ENCODE data around the gene PITPNM3. TPM values are rescaled to one million over a fixed set of nuclear protein-coding genes. Genes with fewer than 3 reads are reported as not detected.

Gene PITPNM3
- polyA plus RNA-seq, 1 donor from 2014 or later, result 3.0 TPM

DNA sequence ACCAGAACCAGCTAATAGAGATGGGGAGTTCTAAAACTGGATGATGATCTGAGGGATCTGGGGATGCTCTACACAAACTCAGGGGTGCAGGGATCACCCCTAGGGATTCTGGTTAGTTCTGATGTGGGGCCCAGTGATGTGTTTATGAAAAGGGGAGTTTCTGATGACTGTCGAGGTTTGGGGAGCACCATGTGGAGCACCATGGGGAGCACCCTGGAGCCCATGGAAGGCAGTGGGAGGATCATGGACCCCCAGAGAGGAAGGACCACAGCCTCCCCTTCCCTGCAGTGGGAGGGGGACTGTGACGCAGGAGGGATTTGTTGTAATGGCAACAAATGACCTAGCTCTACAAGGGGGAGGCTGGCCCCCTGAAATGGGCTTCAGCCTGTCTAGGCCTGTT is 93.7 kb downstream of the PITPNM3 start:
- no peaks in the 10 kb centered on the region for H3F3A ChIP-seq (ENCODE audit: insufficient read depth, low read length, poor library complexity, severe bottlenecking)
- H3K27ac ChIP-seq (ENCODE audit: low read length), result no peak overlapping the region
- TF ChIP-seq EP300 (conservative IDR thresholded peaks at IDR 0.05; ENCODE audit: poor library complexity, severe bottlenecking) (no peak), MXI1 (conservative IDR thresholded peaks at IDR 0.05; ENCODE audit: poor library complexity, severe bottlenecking) (no peak), EZH2 (IDR thresholded peaks at IDR 0.05; ENCODE audit: borderline replicate concordance, insufficient read depth, low read length, poor library complexity, severe bottlenecking) (no peak), CTCF (IDR thresholded peaks at IDR 0.05; ENCODE audit: poor library complexity, severe bottlenecking) (no peak), POLR2AphosphoS5 (IDR thresholded peaks at IDR 0.05) (no peak), TAF1 (IDR thresholded peaks at IDR 0.05; ENCODE audit: low read depth) (no peak), SMC3 (conservative IDR thresholded peaks at IDR 0.05; ENCODE audit: poor library complexity) (no peak), RAD21 (conservative IDR thresholded peaks at IDR 0.05) (no peak)
- TF ChIP-seq, protein P1, sequence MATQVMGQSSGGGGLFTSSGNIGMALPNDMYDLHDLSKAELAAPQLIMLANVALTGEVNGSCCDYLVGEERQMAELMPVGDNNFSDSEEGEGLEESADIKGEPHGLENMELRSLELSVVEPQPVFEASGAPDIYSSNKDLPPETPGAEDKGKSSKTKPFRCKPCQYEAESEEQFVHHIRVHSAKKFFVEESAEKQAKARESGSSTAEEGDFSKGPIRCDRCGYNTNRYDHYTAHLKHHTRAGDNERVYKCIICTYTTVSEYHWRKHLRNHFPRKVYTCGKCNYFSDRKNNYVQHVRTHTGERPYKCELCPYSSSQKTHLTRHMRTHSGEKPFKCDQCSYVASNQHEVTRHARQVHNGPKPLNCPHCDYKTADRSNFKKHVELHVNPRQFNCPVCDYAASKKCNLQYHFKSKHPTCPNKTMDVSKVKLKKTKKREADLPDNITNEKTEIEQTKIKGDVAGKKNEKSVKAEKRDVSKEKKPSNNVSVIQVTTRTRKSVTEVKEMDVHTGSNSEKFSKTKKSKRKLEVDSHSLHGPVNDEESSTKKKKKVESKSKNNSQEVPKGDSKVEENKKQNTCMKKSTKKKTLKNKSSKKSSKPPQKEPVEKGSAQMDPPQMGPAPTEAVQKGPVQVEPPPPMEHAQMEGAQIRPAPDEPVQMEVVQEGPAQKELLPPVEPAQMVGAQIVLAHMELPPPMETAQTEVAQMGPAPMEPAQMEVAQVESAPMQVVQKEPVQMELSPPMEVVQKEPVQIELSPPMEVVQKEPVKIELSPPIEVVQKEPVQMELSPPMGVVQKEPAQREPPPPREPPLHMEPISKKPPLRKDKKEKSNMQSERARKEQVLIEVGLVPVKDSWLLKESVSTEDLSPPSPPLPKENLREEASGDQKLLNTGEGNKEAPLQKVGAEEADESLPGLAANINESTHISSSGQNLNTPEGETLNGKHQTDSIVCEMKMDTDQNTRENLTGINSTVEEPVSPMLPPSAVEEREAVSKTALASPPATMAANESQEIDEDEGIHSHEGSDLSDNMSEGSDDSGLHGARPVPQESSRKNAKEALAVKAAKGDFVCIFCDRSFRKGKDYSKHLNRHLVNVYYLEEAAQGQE (IDR thresholded peaks at IDR 0.05; ENCODE audit: borderline replicate concordance), result no peak
- H3K27me3 ChIP-seq (ENCODE audit: insufficient read depth, low read depth, low read length), result no peaks in the 10 kb centered on the region
- H3K9me2 ChIP-seq (ENCODE audit: insufficient read depth, low read length), result no peaks in the 10 kb centered on the region
- H3K9ac ChIP-seq (ENCODE audit: low read length), result no peak overlapping the region
- no peak overlapping the region for H3K4me2 ChIP-seq (ENCODE audit: low read length)
- no peak overlapping the region for H3K4me3 ChIP-seq (ENCODE audit: low read length)
- H3K9me3 ChIP-seq (ENCODE audit: low read length), result no peaks in the 10 kb centered on the region
- no peaks in the 10 kb centered on the region for H3K36me3 ChIP-seq (ENCODE audit: insufficient read depth, low read length)
- H3K79me2 ChIP-seq (replicated peaks; ENCODE audit: insufficient read depth, low read length), result no peaks in the 10 kb centered on the region
- no peak overlapping the region for H2AFZ ChIP-seq (ENCODE audit: low read depth, low read length)
- no peaks in the 10 kb centered on the region for H4K20me1 ChIP-seq (ENCODE audit: insufficient read depth)

- Histone ChIP-seq H3K9me3 (ENCODE audit: low read length) (no peaks in the 10 kb centered on the region), H3K36me3 (ENCODE audit: insufficient read depth, low read length) (no peaks in the 10 kb centered on the region), H3F3A (ENCODE audit: insufficient read depth, low read length, poor library complexity, severe bottlenecking) (no peaks in the 10 kb centered on the region), H4K20me1 (ENCODE audit: insufficient read depth) (no peaks in the 10 kb centered on the region), H3K9ac (ENCODE audit: low read length) (no peak overlapping the region), H2AFZ (ENCODE audit: low read depth, low read length) (no peak overlapping the region), H3K4me2 (ENCODE audit: low read length) (no peak overlapping the region), H3K9me2 (ENCODE audit: insufficient read depth, low read length) (no peaks in the 10 kb centered on the region), H3K79me2 (replicated peaks; ENCODE audit: insufficient read depth, low read length) (no peaks in the 10 kb centered on the region), H3K27ac (ENCODE audit: low read length) (no peak overlapping the region), H3K4me3 (ENCODE audit: low read length) (no peak overlapping the region), H3K27me3 (ENCODE audit: insufficient read depth, low read depth, low read length) (no peaks in the 10 kb centered on the region)
- no peak for TF ChIP-seq CTCF (IDR thresholded peaks at IDR 0.05; ENCODE audit: poor library complexity, severe bottlenecking)
- no peak for TF ChIP-seq RAD21 (conservative IDR thresholded peaks at IDR 0.05)
- TF ChIP-seq POLR2AphosphoS5 (IDR thresholded peaks at IDR 0.05), result no peak
- TF ChIP-seq MXI1 (conservative IDR thresholded peaks at IDR 0.05; ENCODE audit: poor library complexity, severe bottlenecking), result no peak
- TF ChIP-seq SMC3 (conservative IDR thresholded peaks at IDR 0.05; ENCODE audit: poor library complexity), result no peak
- TF ChIP-seq EZH2 (IDR thresholded peaks at IDR 0.05; ENCODE audit: borderline replicate concordance, insufficient read depth, low read length, poor library complexity, severe bottlenecking), result no peak
These were observed 94.4 kb downstream of the PITPNM3 start for GRCh38 chr17:6461792-6462524.
